Endothelial cell of umbilical vein (primary cell): Measurements from ENCODE around the gene TMPRSS11E. TPM values are rescaled to one million over a fixed set of nuclear protein-coding genes. Genes with fewer than 3 reads are reported as not detected.

Experiments used
- BruUV-seq: library from RNA; stranded (reverse); fragments of 400-500 nt; replicated peaks from 2 replicates; lab custom pipeline; 2021; lab: Mats Ljungman, UMichigan
- CTCF ChIA-PET: fragments of 300-600, 350-600 bp; sonication (Branson Sonifier 250); formaldehyde crosslinking; loops from one replicate; lab custom pipeline; 2021; ENCODE audit warnings: antibody characterized with exemption, inconsistent platforms; lab: Charles Lee
- POLR2A ChIA-PET: fragments of 300-600, 350-600 bp; sonication (Branson Sonifier 250); formaldehyde crosslinking; loops from one replicate; lab custom pipeline; 2021; ENCODE audit warnings: antibody characterized with exemption, inconsistent platforms; lab: Charles Lee
- DNase-seq: peaks from one replicate; pipeline ENCODE4 v3.0.0-alpha.2; 2011; ENCODE audit warnings: low read depth, low spot score
- FAIRE-seq: peaks from 2 replicates; lab custom pipeline; 2011; peaks lifted over from hg19 to GRCh38; lab: Jason Lieb, UNC
- H2AFZ ChIP-seq: 2 replicates; pipeline ENCODE4 v1.6.0; 2012; ENCODE audit warnings: low read depth, low read length, control low read depth, inconsistent platforms
- H3K27ac ChIP-seq: 2 replicates; pipeline ENCODE4 v1.5.1; 2011; ENCODE audit warnings: low read depth, mild to moderate bottlenecking, control low read depth, low read length, moderate library complexity; ENCODE audit not compliant: insufficient read depth
- H3K27me3 ChIP-seq, 2 experiments: 2 replicates each; pipeline versions ENCODE4 v1.6.0 to v1.6.1; 2011; ENCODE audit warnings: low read length in 2 of 2, mixed read lengths in 1 of 2; ENCODE audit not compliant: control insufficient read depth in 2 of 2, insufficient read depth in 2 of 2
- H3K36me3 ChIP-seq, 2 experiments: 2 replicates in 1 of 2; 3 replicates in 1 of 2; pipeline ENCODE4 v1.5.1; 2011; ENCODE audit warnings: low read length in 2 of 2, mild to moderate bottlenecking in 1 of 2, moderate library complexity in 1 of 2; ENCODE audit not compliant: control insufficient read depth in 2 of 2, insufficient read depth in 2 of 2; ENCODE audit errors: extremely low read depth in 1 of 2
- H3K4me1 ChIP-seq: 3 replicates; pipeline ENCODE4 v1.5.1; 2011; ENCODE audit warnings: mild to moderate bottlenecking, low read length; ENCODE audit not compliant: control insufficient read depth, insufficient read depth; ENCODE audit errors: extremely low read depth
- H3K4me2 ChIP-seq: 2 replicates; pipeline ENCODE4 v1.6.1; 2011; ENCODE audit warnings: low read length, control low read depth, mixed read lengths; ENCODE audit not compliant: insufficient read depth
- H3K4me3 ChIP-seq, 3 experiments: fragments of 200-600 bp in 1 of 3; sonication (generic), shearing (Covaris generic) in 1 of 3; replicated peaks in 1 of 3; 2 replicates each; pipeline ENCODE4 v1.5.1; 2011 to 2016; ENCODE audit warnings: control low read depth in 3 of 3, low read length in 3 of 3, mild to moderate bottlenecking in 2 of 3, inconsistent platforms in 1 of 3, low read depth in 1 of 3, moderate library complexity in 1 of 3; ENCODE audit not compliant: insufficient read depth in 1 of 3
- H3K79me2 ChIP-seq: 2 replicates; pipeline ENCODE4 v1.6.0; 2012; ENCODE audit warnings: low read length, inconsistent platforms; ENCODE audit not compliant: control insufficient read depth, insufficient read depth
- H3K9ac ChIP-seq: replicated peaks from 2 replicates; pipeline ENCODE3; 2011; ENCODE audit warnings: low read length, control low read depth; ENCODE audit not compliant: insufficient read depth; ENCODE audit errors: extremely low read depth
- H3K9me1 ChIP-seq: replicated peaks from 3 replicates; pipeline ENCODE4 v1.6.0; 2011; ENCODE audit warnings: mild to moderate bottlenecking, low read length; ENCODE audit not compliant: control insufficient read depth, insufficient read depth; ENCODE audit errors: extremely low read depth
- H3K9me3 ChIP-seq: replicated peaks from 2 replicates; pipeline ENCODE4 v1.5.1; 2012; ENCODE audit warnings: low read length, inconsistent platforms; ENCODE audit not compliant: control insufficient read depth, insufficient read depth
- H4K20me1 ChIP-seq: replicated peaks from 2 replicates; pipeline ENCODE3; 2011; ENCODE audit warnings: mild to moderate bottlenecking, low read length; ENCODE audit not compliant: control insufficient read depth, insufficient read depth; ENCODE audit errors: extremely low read depth
- CTCF ChIP-seq, 2 donors: IDR thresholded peaks; 1 replicate in 1 of 2; 2 replicates in 1 of 2; pipeline ENCODE4 v1.5.1; 2011; ENCODE audit warnings: low read length in 2 of 2, mild to moderate bottlenecking in 2 of 2, moderate library complexity in 2 of 2, control low read depth in 1 of 2, inconsistent platforms in 1 of 2, low read depth in 1 of 2; ENCODE audit not compliant: insufficient read depth in 1 of 2; ENCODE audit errors: extremely low read depth in 1 of 2
- EZH2 ChIP-seq: IDR thresholded peaks from 2 replicates; pipeline ENCODE4 v1.6.1; 2012; ENCODE audit warnings: borderline replicate concordance, low read depth, mild to moderate bottlenecking, moderate library complexity, low read length, inconsistent platforms; ENCODE audit not compliant: severe bottlenecking
- FOS ChIP-seq: IDR thresholded peaks from 2 replicates; pipeline ENCODE4 v1.6.1; 2011; ENCODE audit warnings: mild to moderate bottlenecking, low read length, moderate library complexity, borderline replicate concordance; ENCODE audit not compliant: insufficient read depth
- GATA2 ChIP-seq: IDR thresholded peaks from 2 replicates; pipeline ENCODE4 v1.7.0; 2011; ENCODE audit warnings: low read depth, mild to moderate bottlenecking, moderate library complexity, mixed read lengths, low read length; ENCODE audit not compliant: insufficient read length, insufficient read depth
- JUN ChIP-seq: IDR thresholded peaks from 2 replicates; pipeline ENCODE4 v1.6.1; 2011; ENCODE audit warnings: borderline replicate concordance, low read depth; ENCODE audit not compliant: insufficient read length, insufficient read depth
- MAX ChIP-seq: IDR thresholded peaks from 2 replicates; pipeline ENCODE4 v1.6.1; 2011; ENCODE audit not compliant: insufficient read depth, insufficient read length
- MYC ChIP-seq: IDR thresholded peaks from one replicate; pipeline ENCODE4 v1.6.1; 2011; ENCODE audit warnings: mild to moderate bottlenecking, low read depth, low read length
- POLR2A ChIP-seq: IDR thresholded peaks from 2 replicates; pipeline ENCODE4 v1.6.1; 2012; ENCODE audit warnings: low read depth, mild to moderate bottlenecking, control low read depth, low read length
- POLR2AphosphoS5 ChIP-seq: IDR thresholded peaks from 2 replicates; pipeline ENCODE4 v1.6.1; 2012; ENCODE audit warnings: low read depth, mild to moderate bottlenecking, control low read depth, low read length, moderate library complexity; ENCODE audit not compliant: insufficient read depth
- dilution Hi-C: fragments of 300-500 bp; cut with MboI; formaldehyde crosslinking; loops from one replicate; pipeline ENCODE4 v1.15.0; 2019; ENCODE audit warnings: low sequenced_read_pairs; ENCODE audit not compliant: extremely low pct_ligation_motif_present
- intact Hi-C: fragments of 100-400 bp; cut with micrococcal nuclease; formaldehyde crosslinking; loops from one replicate; pipeline ENCODE4 v1.10.0; 2022
- polyA plus RNA-seq, 4 experiments: library from polyadenylated mRNA; depleted of rRNA in 3 of 4; stranded (reverse) in 3 of 4; unstranded in 1 of 4; fragments of >200 nt; gene quantifications; 2 replicates each; pipeline versions ENCODE4 v1.2.1 to v1.2.3, GENCODE V29; 2011 to 2012; ENCODE audit warnings: missing spikeins in 1 of 4
- total RNA-seq: library from RNA; stranded (reverse); gene quantifications from 2 replicates; pipeline ENCODE4 v1.2.3, GENCODE V29; 2021

Gene TMPRSS11E
- total and polyA plus RNA-seq, 2 donors (not counting 3 experiments of a cell fraction or from before 2014, with no cell fraction given) = not detected

DNA sequence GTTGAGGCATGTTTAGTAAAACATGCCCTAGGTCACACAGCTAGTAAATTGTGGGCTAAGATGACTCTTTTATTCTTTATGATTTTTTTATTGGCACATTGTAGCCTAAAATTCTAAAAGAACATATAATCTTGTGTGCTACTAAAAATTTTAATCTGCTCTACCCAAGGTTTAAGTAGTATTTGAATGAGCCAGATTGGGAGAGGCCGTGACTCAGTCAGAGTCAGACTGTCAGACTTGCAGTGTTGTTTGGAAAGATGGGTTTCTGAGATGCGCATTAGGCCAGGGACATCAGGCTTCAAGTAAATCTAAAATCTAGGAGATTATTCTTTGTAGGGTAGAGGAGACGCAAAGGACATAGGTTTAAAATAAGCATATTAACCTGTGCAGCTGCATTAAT, 30.7 kb upstream of the TMPRSS11E start:
- POLR2A ChIA-PET = no interaction called here
- dilution Hi-C loops = no loop called here
- Histone ChIP-seq H2AFZ (no peak overlapping the region), H3K4me3 (no peak overlapping the region), H3K9me3 (no peaks in the 10 kb centered on the region), H3K4me2 (no peak overlapping the region), H3K9me1 (no peaks in the 10 kb centered on the region), H3K27me3 (no peaks in the 10 kb centered on the region), H4K20me1 (no peaks in the 10 kb centered on the region), H3K79me2 (no peaks in the 10 kb centered on the region), H3K36me3 (no peaks in the 10 kb centered on the region), H3K4me1 (no peaks in the 10 kb centered on the region), H3K9ac (no peak overlapping the region), H3K27ac (no peak overlapping the region)
- CTCF ChIA-PET = no interaction called here
- FAIRE-seq = no peak
- no TSS peak for BruUV-seq
- intact Hi-C loops = no loop called here
- TF ChIP-seq POLR2A (no peak), GATA2 (no peak), POLR2AphosphoS5 (no peak), JUN (no peak), MYC (no peak), EZH2 (no peak), CTCF (IDR thresholded peaks at IDR 0.05; ENCODE audit: extremely low read depth in 1 of 2, insufficient read depth in 1 of 2, low read depth in 1 of 2, low read length in 2 of 2) (no peak), FOS (no peak), MAX (no peak)
- no peak for DNase-seq
